Stimulated activated CD8-positive, alpha-beta memory T cell treated with anti-CD3 and anti-CD28 coated beads, Interleukin-4, amount 100 ng/mL, for 24 hours (primary cell): ENCODE data around the gene GALNT12.
A peak's percentile ranks its signal among the peaks of the same experiment; 100 is the strongest.

Experiments used
- DNase-seq: peaks from one replicate; pipeline ENCODE4 v3.0.0-alpha.2; 2020; ENCODE audit warnings: low read depth

GALNT12 gene, protein sequence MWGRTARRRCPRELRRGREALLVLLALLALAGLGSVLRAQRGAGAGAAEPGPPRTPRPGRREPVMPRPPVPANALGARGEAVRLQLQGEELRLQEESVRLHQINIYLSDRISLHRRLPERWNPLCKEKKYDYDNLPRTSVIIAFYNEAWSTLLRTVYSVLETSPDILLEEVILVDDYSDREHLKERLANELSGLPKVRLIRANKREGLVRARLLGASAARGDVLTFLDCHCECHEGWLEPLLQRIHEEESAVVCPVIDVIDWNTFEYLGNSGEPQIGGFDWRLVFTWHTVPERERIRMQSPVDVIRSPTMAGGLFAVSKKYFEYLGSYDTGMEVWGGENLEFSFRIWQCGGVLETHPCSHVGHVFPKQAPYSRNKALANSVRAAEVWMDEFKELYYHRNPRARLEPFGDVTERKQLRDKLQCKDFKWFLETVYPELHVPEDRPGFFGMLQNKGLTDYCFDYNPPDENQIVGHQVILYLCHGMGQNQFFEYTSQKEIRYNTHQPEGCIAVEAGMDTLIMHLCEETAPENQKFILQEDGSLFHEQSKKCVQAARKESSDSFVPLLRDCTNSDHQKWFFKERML

DNA sequence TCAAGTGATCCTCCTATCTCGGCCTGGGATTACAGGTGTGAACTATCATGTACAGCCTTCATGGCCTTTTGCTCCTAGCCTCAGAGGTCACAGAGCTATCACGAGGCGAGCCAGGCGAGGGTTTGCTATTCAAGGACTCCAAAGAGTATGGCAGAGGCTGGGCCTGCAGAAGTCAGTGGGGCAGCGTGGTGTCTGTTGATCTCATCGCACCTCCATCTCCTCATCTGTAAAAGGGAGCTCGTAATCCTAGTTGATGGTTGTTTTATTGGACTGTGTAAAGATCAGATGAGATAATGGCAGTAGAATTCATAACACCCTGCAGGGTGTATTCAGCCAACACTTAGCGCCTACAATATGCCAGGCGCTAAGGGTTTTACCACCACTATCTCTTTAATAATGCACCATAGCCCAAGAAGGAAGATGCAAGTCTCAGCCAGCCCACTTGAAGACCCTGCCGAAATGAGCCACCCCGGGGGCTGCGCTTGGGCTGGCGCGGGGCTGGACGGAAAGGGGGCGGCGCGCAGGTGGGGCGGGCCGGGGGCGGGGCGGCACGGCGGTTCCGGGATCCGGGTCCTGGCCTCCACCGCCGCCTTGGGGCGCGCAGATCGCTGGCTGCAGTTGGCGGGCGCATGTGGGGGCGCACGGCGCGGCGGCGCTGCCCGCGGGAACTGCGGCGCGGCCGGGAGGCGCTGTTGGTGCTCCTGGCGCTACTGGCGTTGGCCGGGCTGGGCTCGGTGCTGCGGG is at the start of gene GALNT12:
GALNT12 (plus strand) TSS at position 601 of the 744 bp plus-strand sequence; CDS start at position 630, 29 bp downstream.
- DNase-seq = peak; percentile 51

DNA sequence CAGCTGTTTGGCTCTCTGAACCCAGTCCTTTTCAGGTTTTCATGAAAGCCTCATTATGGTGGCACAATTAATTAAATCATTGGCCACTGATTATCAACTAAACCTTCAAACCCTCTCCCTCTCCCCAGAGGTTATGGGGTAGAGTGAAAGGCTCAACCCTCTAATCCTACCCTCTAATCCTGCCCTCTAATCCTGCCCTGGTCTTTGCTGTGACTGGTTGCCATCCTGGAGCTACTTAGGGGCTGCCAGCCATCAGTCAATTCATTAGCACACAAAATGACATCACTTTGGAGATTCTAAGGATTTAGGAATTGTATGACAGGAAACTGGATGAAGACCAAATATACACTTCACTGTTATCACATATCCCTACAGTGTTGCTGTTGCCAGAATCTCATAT is 47.2 kb upstream of the GALNT12 start:
- DNase-seq = no peak

DNA sequence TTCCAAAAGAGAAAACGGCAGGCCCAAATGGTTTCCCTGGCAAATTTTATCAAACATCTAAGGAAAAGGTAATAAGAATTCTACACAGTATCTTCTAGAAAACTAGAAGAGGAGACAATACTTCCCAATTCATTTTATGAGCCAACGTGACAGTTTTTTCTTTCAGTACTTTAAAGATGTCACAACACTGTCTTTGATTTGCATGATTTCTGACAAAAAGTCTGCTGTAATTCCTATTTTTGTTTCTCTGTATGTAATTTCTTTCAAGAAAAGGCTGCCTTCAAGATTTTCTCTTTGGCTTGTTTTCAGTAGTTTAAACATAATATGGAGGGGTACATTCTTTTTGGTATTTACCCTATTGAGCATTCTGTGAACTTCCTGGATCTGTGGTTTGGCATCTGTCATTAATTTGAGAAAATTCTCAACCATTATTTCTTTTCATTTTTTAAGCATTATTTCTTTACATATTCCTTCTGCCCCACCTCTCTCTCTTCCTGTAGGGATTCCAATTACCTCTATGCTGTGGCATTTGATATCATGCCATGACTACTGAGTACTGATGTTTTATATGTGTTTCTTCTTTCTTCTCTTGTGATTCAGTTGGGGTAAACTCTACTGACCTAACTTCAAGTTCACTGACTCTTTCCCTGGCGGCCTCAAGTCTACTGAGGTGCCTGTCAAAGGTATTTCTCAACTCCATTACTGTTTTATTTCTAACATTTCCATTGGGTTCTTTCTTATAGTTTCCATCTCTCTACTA is 43.3 kb upstream of the GALNT12 start:
- no peak for DNase-seq

DNA sequence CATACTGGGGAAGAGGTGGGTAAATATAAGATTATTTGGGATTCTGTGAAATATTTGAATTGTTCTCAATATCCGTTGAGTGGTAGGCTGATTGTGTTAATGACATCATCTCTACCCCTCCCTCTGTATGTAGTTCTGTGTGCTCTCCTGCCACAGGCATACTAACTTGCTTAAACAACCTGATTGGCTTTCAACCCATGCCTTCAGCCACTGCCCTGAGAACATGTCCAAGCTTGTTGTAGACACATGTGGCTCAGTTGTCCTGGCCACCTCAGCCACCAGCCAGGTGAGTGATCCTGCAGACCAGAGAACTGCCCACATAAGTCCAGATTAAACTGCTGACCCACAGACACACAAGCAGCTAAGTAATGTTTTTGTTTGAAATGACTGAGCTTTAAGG is 42.2 kb upstream of the GALNT12 start:
- no peak for DNase-seq

DNA sequence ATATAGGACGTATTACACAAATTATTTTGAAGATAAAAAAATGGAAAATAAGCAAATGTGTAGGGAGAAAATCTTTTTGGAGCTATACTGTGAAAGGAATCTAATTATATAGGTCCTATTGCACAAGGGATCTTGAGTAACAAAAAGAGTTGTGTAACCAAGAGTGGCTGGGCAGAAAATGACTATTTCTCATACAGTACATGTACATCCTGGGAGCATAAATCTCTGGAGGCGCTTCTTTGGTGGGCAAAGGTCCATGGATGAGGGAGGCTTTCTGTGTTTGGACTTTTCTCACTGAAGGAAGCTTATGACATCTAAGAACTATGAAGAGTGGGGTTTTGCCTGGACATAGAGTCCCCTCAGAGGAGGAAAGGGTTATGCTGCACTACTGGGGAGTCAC is 40.9 kb upstream of the GALNT12 start:
- no peak for DNase-seq

DNA sequence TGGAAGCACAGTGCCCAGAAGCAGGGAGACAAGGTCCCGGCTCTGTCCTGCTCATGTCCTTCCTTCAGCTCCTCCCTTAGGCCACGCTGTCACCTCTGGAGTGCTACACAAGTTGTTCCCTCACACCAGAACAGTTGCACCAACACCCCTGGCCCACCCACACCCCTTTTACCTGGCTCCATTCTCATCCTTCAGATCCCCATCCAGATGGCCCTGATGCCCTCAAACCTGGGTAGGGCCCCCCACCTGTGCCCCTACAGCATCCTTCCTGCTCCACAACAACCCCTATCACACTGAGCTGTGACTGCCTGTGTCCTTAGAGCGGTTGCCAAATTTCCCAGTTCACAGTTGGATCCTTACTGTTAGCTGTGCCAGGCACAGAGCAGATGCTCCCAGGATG is 40.3 kb upstream of the GALNT12 start:
- DNase-seq = no peak

DNA sequence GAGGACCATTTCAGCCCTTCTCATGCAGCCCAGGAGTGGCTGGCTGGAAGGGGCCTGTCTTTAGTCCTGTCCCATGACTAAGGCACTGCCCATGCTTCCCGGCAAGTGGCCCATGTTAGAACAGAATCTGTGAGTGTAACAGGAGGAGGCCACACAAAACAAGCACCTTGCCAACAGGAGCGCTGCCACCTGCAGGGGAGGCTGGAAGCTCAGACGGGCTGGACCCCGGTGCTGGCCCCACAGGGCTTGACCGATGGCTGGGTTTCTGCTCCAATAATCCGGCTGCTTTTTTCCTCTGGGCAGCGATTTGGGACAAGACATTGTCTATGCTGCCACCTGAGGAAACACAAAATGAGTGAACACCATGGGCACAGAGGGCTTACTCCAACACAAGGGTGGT is 39.6 kb upstream of the GALNT12 start:
- DNase-seq = no peak

DNA sequence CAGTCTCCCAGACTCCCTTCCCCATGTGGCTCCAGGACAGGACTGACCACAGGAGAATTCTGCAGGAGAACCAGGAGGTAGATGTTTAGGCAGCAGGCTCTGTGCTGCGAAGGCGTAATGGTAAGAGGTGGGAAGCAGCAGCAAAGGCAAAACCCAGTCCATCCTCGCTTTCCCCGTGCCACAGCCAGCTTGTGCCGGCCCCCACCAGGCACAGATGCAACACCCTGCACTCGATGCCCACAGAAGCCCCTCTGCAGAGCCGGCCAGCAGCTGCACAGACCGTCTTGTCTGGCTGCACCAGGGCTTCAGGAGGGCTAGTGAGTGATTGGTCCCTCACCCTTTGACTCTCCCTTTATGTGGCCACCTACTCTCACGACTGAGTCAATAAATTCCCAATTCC is 39.1 kb upstream of the GALNT12 start:
- DNase-seq = no peak

DNA sequence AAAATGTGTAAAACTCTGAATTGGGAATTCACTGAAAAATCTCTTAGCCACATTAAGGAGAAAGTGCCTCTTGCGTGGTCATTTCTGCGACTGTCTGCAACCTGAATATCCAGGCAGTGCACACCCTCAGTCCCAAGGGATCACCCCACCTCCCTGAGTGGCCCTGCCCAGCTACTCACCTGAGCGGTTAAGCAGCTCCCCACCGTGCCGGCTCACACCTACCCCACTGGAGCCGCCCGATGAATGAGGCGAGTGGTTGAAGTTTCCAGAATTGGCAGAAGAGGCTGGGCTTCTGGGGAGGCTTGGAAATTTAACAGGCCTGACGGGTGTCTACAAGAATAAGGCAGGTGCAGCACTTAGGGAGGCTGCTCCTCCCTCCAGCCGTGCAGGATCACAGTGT is 36.8 kb upstream of the GALNT12 start:
- DNase-seq = no peak

DNA sequence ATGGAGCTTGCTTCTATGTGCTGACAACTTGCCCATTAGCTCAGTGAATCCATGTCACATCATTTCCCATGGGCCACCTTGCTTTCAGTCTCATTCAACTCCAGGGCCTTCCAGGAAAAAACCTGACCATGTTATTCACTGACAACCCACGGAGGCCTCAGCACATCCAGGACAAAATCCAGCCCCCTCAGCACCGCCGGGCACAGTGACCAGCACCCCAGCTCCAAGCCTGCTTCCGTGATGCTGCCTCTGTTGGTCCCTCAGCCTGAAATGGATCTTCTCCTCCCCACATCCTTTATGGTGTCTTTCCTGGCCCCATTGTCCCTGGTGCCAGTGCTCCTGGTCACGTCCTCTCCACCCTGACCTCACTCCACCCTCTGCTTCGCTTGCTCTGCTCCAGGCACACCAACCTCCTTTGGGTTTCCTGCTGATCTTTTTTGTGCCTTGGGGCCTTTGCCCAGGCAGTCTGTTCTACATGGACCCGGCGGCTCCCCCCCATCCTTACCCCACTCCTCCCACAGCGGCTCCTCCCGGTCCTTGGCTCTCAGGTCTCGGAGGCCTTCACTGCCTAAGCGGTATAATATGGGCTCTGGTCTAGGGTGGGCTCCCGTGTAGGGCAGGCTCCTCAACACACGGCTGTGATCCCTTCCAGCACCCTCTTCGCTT is 36.1 kb upstream of the GALNT12 start:
- no peak for DNase-seq

DNA sequence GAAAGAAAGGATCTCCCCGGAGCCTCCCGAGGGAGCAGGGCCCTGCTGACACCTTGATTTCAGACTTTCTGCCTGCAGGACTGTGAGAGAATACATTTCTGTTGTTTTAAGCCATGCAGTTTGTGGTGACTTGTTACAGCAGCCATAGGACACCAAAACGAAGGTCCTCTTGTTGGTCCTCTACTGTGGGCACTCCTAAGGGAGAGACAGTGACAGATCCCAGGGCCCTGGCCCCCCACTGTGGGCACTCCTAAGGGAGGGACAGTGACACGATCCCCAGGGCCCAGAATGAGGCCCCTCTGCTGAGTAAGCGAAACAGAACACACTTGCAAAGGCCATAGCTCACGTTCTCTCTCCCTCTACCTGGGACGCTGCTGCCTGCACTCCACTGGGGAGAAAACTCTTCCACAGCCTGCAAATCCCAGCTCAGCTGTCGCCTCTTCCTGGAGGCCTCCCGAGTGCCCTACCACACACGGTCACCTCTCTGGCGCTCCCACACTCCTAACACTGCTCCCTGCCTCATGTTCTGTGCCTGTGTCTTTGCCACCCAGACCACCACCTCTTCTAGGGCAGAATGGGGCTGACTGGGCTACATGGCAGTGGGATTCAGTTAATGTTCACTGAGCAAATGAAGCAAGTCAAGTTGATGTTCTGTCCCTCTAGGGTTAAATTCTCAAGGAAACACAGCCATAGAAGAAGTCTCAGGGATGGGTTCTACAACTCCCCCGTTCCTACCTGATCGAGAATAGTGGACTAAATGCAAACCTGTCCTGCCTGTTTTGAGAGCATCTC is 34.9 kb upstream of the GALNT12 start:
- DNase-seq = no peak

DNA sequence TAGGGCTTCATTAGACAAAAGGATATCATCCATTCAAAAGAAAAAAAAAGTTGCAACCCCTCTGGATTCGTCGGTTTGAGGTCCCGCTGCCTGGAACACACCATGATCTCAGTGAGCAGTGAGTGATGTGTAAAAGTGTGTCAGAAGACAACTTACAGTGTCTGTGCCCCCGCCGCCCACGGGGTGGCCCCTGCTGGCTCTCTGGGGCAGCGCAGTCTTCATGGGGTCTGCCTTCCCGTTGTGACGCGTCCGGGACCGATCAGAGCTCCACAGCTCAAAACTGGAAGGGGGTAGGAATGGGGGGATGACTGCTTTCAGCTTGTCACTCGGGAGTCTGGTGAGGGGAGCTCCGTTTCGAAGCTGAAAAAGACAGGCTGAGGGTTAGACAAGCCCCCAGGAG is 33.7 kb upstream of the GALNT12 start:
- no peak for DNase-seq

DNA sequence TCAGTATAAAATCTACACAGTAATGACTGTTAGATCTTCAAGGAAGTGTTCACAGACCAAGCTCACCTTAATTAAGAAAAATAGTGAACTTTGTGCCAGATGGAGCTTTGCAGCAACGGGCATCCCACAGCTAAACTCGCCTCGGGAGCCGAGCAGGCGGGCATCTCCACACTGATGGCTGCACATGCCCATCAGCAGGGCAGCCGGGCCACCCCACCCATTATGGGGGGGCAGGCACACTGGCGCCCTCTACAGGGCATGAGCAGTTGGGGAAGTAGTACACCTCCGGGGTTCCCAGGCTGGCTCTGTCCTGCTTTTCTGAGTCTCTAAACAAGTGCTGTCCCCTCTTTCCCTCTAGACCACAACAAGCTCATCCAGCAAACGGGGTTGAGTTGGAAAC is 32.7 kb upstream of the GALNT12 start:
- no peak for DNase-seq

DNA sequence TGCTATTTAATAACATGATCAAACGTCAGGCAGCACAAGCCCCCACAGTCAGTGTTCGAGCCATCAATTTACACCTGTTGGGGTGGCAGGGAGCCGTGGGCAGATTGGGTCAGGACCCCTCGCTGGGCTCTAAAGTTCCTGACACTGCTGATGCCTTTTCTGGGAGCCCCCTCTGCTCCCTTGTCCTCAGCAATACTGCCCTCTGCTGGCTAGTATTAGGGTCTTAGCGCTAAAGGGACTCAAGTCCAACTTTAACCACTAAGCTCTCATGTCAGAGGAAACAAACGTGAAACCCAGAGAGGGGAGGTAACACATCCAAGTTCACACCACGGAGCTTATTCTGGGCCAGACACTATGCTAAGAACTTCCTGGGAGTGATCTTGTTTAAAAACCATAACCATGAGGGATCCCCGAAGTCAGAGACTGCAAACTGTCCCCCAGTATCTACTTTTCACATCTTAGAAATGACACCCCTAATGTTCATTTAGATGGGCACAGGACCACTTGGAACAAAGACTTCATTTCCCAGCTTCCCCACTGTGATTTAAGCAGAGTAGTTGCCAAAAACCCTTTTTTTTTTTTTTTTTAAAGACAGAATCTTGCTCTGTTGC is 31.5 kb upstream of the GALNT12 start:
- DNase-seq = peak; percentile 7

DNA sequence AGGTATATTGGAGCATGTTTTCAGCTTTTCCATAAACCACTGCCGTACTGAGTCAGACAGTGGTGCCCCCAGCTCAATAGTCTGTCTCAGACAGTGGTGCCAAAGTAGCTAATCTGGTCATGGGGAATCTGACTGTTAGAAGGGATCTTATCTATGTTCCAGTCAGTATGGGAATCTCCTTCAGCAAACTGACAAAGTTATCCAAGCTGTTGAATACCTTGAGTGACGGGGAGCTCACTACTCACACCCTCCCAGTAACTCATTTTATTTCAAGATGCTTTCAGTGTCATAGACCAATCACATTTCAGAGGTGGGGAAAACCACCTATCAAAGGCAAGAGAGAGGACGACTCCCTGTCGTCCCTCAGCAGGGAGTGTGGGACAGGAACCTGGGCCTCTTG is 29.9 kb upstream of the GALNT12 start:
- DNase-seq = no peak

DNA sequence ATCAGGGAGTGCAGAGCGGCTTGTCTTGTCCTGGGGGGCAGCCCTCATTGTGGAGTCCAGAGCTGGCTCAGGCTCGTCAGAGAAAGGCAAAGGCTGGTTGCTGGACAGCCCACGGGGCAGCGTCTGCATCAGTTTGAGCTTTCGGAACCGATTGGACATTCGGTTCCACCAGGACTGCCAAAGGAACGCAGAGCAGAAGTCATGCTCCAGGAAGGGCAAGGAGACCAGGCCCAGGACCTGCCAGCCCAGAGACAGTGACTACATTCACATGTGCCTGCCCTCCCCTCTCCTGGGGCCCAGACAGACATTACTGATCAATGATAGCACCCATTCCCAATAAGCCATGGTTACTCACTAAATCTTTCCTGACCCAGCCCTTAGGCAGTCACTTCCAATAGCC is 29.2 kb upstream of the GALNT12 start:
- DNase-seq = no peak

DNA sequence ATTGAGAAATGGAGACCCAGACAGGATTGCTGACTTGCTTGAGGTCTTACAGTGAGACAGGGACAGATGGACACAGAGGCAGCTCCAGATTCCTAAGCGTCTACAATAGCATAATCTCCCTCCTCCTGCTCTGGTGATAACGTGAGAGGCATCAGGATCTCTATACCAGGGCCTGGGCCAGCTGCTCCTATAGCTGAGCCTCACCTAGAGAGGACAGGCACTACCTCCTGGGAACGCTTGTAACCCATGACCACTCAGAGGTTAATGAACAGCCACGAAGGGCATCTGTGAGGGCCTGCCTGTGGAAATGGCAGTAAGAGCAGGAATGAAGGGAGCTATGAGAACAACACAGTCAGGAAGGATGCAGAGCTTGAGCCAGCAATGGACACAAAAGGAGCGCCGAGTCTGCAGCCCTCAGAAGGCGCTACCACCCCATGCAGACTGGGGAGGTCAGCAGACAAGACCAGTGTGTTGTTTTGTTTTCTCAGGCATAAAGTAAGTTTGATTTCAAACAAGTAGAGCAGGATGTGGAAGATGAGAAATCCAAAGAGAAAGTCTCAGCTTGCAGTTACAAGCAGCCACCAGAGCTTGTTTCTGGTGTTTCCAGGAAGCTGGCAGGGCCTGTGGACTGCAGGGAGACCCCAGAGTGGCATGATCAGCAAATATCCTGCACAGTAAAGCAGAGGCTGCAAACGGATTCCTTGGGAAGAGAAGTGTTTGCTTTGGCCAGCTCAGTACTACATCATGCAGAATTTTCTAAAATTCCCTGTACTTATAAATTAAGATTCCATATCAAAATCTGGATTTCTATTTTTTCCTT is 28.5 kb upstream of the GALNT12 start:
- no peak for DNase-seq

DNA sequence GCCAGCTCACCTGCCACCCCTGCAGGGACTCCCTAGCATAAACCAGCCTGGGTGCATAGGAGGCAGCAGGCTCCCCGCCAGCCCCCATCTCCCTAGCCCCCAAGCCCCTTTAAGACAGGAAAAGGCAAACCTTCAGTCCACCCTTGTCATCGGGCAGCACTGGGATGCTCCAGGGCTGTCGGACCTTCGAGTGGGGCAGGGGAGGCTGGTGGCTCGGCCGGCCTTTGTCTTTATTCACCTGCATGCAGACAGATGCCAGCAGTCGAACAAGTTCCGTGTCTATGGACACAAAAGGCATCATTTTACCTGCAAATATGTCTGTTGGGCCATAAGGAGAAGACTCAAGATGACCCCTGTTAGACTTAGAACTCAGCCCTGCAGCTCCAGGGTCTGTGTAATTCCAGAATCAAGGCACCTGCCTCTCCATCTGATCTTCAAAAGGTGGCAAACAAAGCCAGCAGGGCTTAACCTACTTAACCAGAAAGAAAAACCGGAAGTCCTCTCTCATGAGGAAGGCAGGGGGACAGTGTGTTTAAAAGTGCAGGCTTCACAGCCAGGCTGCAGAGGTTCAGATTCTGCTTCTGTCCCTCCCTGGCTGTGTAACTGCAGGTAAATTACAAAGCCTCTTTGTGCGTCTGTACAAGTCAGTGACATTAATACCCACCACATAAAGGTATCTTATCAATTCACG is 27.3 kb upstream of the GALNT12 start:
- DNase-seq = no peak
